Neural cell (in vitro differentiated cells): ENCODE data around the gene SLC10A2.

Experiments
- POLR2AphosphoS5 ChIP-seq: IDR thresholded peaks from 2 replicates; pipeline ENCODE4 v1.6.1; 2012
- TAF1 ChIP-seq: IDR thresholded peaks from 2 replicates; pipeline ENCODE4 v1.6.1; 2012; ENCODE audit warnings: low read depth
- TF ChIP-seq, protein P1 (sequence below): fragments of 450-650 bp; IDR thresholded peaks from 2 replicates; pipeline ENCODE4 v1.5.1; 2014; ENCODE audit warnings: antibody characterized with exemption, mild to moderate bottlenecking, moderate library complexity; ENCODE audit not compliant: poor library complexity, severe bottlenecking

- TF ChIP-seq POLR2AphosphoS5 (no peak), TAF1 (no peak)
- TF ChIP-seq, protein P1, sequence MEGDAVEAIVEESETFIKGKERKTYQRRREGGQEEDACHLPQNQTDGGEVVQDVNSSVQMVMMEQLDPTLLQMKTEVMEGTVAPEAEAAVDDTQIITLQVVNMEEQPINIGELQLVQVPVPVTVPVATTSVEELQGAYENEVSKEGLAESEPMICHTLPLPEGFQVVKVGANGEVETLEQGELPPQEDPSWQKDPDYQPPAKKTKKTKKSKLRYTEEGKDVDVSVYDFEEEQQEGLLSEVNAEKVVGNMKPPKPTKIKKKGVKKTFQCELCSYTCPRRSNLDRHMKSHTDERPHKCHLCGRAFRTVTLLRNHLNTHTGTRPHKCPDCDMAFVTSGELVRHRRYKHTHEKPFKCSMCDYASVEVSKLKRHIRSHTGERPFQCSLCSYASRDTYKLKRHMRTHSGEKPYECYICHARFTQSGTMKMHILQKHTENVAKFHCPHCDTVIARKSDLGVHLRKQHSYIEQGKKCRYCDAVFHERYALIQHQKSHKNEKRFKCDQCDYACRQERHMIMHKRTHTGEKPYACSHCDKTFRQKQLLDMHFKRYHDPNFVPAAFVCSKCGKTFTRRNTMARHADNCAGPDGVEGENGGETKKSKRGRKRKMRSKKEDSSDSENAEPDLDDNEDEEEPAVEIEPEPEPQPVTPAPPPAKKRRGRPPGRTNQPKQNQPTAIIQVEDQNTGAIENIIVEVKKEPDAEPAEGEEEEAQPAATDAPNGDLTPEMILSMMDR: no peak
These were observed 66.7 kb downstream of the SLC10A2 start for GRCh38 chr13:102999499-102999898.
